Measurements from ENCODE around the gene STXBP5.

STXBP5 gene

GRCh38 chr6:147384737-147385710 lies 180.8 kb downstream of the STXBP5 start:
- no peak for DNase-seq

- no peak for DNase-seq
These were observed 185.2 kb downstream of the STXBP5 start for GRCh38 chr6:147389463-147389862.

DNA sequence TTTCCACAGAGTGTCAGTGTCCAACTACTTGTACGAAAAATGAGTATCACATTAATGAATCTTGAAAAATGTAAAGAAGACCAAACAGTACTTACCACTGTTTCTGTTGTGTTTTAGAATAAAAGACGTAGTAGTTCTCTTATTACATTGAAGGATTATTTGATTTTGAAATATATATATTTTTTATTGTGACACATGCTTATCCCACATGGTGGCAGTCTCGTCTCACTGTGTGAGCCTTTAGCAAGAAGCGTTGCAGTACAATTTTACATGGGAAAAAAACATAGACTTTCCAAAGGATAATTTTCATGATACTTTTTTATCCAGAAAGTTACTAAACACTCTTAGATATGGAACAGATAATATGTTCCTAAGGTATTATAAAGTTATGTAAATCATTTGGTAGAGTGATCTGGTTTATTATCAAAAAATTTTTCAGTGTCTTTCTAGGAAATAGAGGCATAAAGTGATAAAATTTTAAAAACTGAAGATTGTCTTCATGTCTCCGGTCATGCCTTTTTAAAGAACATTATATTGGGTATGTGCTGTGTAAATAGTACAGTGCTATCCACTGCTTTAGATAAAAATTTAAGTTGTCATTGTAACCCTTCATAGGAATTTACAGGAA lies 186.8 kb downstream of the STXBP5 start:
- no peak for DNase-seq

DNA sequence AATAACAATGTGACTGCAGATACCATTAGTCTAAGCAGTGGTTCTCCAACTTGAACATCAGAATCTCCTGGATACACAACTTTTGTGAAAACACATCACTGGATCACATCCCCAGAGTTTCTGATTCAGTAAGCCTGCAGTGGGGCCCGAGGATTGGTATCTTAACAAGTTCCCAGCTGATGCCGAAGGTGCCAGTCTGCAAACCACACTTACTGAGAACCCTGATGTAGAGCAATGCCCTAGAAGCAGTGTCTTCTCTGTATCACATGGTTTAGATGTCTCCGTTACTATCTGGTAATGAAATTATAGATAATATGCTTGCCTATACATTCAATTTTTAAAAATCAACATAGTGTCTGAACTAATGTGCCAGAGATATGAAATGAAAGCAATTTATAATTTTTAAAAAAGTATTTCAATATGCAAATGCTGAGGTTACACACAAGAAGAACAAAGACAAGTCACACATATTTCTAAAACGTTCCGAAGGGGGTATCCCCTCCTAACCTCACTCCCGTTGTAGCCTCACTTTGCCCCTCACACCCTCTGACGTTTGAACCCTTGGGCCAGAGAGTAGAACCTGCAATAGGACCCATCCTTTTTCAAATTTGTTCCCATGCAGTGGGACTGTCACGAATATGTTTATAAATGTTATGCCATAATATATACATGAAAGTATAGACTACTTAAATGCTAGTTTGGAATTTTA lies 188.9 kb downstream of the STXBP5 start:
- DNase-seq, result no peak

DNA sequence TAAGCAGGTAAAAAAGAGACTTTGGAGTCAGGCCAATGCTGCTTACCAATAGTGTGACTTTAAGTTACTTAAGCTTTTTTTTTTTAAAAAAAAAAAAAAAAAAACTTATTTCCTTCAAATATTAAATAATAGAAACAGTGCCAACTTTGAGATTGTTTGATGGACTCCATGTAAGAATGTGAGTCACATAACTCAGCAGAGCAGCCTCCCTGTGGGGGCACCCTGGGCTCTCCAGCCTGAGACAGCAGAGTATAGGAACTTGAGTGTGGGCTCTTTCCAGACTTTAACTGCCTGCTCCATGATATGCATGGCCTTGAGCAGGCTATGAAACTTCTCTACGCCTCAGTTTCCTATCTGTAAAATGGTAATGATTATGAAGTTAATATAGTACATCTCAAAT lies 190.9 kb downstream of the STXBP5 start:
- no peak for DNase-seq

DNA sequence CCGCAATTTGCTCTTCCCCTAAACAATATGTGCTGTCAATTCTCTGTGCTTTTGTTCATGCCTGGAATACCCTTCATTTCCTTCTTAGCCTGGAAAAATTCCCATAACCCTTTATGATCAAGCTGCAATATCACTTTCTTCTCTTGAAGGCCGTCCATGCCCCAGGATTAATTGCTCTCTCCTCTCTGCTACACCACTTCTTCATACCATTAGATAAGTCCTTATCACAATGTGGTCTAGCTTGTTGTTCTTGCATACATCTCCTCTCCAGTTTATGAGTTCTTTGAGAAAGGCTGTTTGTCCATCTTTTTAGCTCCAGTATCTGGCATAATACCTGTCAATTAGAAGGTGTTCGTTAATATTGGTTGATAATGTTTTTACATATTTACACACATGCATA lies 193.1 kb downstream of the STXBP5 start:
- DNase-seq, result no peak

DNA sequence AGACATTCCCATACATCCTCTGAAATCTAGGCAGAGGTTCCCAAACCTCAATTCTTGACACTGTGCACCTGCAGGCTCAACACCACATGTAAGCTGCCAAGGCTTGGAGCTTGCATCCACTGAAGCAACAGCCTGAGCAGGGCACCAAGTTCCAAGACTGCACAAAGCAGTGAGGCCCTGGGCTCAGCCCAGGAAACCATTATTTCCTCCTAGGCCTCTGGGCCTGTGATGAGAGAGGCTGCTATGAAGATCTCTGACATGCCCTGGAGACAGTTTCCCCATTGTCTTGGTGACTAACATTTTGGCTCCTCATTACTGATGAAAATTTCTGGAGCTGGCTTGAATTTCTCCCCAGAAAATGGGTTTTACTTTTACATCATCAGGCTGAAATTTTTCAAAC lies 196.8 kb downstream of the STXBP5 start:
- no peak for DNase-seq

- no peak for DNase-seq
These were observed 197.6 kb downstream of the STXBP5 start for GRCh38 chr6:147401779-147402178.

DNA sequence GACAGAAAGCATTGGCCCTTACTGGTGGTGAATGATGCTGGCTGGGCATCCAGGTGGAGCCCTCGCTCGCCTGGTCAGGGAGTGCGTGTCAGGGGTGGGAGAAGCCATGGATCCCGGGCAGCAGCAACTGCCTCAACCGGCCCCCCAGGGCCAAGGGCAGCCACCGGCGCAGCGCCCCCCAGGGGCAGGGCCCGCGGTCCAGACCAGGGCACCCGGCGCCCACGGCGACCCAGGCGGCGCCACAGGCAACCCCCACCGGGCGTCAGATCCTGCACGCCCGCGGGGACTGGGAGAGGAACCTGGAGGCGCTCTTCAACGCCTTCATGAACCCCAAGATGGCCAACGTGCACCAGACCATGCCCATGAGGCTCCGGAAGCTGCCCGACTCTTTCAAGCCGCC lies 202.6 kb downstream of the STXBP5 start:
- DNase-seq, result no peak

- no peak for DNase-seq
These were observed 203.4 kb downstream of the STXBP5 start for GRCh38 chr6:147407571-147407970.

GRCh38 chr6:147416622-147417021 lies 212.4 kb downstream of the STXBP5 start:
- no peak for DNase-seq

GRCh38 chr6:147417954-147418353 lies 213.7 kb downstream of the STXBP5 start:
- DNase-seq, result no peak

- DNase-seq, result no peak
These were observed 214.3 kb downstream of the STXBP5 start for GRCh38 chr6:147418523-147418922.

GRCh38 chr6:147421903-147422302 lies 217.7 kb downstream of the STXBP5 start:
- DNase-seq, result no peak

GRCh38 chr6:147423111-147423510 lies 218.9 kb downstream of the STXBP5 start:
- no peak for DNase-seq

GRCh38 chr6:147429794-147430193 lies 225.6 kb downstream of the STXBP5 start:
- DNase-seq, result no peak

GRCh38 chr6:147430811-147431210 lies 226.6 kb downstream of the STXBP5 start:
- no peak for DNase-seq

DNA sequence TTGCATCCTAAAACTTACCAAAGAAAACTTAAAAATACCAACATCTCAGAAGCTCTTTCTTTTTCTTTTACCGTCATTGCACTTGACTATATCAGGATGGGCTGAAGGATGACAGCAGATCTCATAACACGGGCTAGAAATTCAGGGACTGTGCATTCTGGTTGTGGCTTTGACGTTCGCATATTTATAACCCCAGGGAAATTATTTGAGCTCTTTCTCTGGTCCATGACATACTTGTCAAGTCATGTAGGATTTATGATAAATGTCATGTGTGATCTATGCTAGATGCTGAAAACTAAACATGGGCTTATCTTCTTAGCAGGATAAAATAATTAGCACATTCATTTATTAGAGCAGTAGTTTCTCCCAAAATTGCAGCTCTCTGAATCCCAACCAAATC lies 229.9 kb downstream of the STXBP5 start:
- DNase-seq, result no peak

DNA sequence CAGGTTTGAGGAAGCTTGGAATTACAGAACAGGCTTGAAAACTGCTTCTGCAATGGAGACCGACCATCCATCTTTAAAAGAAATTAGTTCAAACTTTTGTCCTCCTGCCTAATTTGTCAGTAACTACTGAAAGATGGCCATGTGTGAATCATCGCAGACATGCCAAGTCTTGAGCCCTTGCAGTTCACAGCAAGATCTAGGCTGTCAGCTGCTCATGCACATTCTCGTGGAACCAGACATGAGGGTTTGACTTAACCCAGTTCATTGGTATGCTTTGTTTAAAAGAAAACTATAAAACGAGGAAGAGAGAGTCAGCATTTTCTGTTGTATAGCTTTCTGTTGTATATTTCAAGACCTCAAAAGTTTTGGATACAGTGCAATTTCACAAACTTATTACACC lies 230.3 kb downstream of the STXBP5 start:
- no peak for DNase-seq

DNA sequence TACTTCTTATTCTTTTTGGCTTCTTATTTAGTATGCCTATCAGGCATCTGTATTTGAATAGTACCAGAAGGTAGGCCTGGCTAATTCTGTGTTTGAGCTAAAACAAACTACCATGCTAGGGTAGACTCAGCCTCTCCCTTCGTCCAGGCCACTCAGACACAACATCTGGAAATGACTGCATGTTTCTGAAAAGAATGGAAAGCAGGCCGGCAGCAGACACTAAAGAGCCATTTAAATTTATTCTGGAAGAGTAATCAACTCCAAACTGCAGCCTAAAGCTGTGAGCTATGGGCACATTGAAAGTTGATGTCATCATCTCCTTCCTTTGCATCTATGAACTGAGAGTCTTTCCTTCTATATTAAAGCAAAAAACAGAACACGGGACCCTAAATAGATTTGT lies 233.4 kb downstream of the STXBP5 start:
- no peak for DNase-seq

DNA sequence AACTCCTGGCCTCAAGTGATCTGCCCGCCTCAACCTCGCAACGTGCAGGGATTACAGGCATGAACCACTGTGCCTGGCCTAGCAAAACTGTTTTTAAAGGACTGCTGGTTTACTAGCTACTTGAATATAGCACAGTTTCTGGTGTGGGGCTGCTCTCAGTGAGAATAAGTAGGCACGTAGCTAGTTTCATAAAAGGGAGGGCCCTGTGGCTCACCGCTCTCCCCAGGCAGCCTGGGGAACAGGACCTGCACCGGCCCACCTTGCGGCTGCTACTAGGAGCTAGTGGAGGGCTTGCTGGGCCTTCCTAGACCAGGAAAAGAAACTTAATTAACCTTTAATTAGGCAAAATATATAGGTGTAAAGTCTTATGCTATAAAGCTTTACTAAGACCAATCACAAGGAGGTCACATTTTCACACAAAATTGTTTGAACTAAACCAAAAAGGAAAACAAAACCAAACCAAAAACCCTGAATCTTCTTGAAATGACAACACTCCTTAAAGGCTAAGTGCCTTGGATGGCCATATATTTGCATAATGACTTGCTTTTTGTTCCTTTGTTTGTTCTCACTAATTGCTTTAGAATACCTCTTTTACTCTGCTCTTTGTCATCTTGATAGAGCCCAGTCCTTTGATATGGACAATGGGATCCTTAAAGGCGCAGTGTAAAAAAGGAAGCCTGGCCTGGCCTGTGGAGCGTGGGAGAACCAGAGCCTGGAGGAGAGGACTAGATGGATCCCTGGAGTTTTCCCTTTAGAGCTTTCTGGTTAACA lies 234.7 kb downstream of the STXBP5 start:
- DNase-seq, result no peak
